Upper lobe of left lung (tissue), 6 donors: ENCODE results near the gene SV2C. TPM values are rescaled to one million over a fixed set of nuclear protein-coding genes. Genes with fewer than 3 reads are reported as not detected.

ENCODE experiments used
- ATAC-seq, 2 donors: fragments of 200-7000 bp; cut with Tn5 transposase; one replicate each; pipeline ENCODE4 v1.9.1; 2022; ENCODE audit warnings: mild to moderate bottlenecking in 2 of 2, moderate library complexity in 2 of 2; ENCODE audit not compliant: low FRiP score in 2 of 2
- DNase-seq, 2 donors: peaks; one replicate each; pipeline ENCODE4 v3.0.0-alpha.2; 2019 to 2020
- H3K27ac ChIP-seq, 4 donors: fragments of 200-600 bp; sonication (generic); one replicate each; pipeline ENCODE4 v1.5.1; 2016 to 2019
- H3K27me3 ChIP-seq, 4 donors: fragments of 200-600 bp; sonication (generic); one replicate each; pipeline ENCODE4 v1.5.1; 2017 to 2019
- H3K36me3 ChIP-seq, 4 donors: fragments of 200-600 bp; sonication (generic); one replicate each; pipeline ENCODE4 v1.5.1; 2016 to 2019
- H3K4me1 ChIP-seq, 4 donors: fragments of 200-600 bp; sonication (generic); one replicate each; pipeline ENCODE4 v1.5.1; 2018 to 2019
- H3K4me3 ChIP-seq, 4 donors: fragments of 200-600 bp; sonication (generic); one replicate each; pipeline ENCODE4 v1.5.1; 2017 to 2019; ENCODE audit warnings: mild to moderate bottlenecking in 2 of 4, moderate library complexity in 1 of 4
- H3K9me3 ChIP-seq, 4 donors: fragments of 200-600 bp; sonication (generic); one replicate each; pipeline ENCODE4 v1.5.1; 2018 to 2019
- CTCF ChIP-seq, 6 experiments: fragments of 450-650 bp in 4 of 6; fragments of 200-600 bp in 2 of 6; sonication (generic) in 2 of 6; IDR thresholded peaks; one replicate each; pipeline ENCODE4 v1.5.1; 2016 to 2019; ENCODE audit warnings: antibody characterized with exemption in 6 of 6
- EP300 ChIP-seq, 4 donors: sonication (generic); formaldehyde crosslinking; IDR thresholded peaks; one replicate each; pipeline ENCODE4 v1.5.1; 2017; ENCODE audit warnings: antibody characterized with exemption in 4 of 4, control low read depth in 2 of 4
- POLR2A ChIP-seq, 4 donors: fragments of 450-650 bp; IDR thresholded peaks; one replicate each; pipeline ENCODE4 v1.5.1; 2016 to 2017; ENCODE audit warnings: antibody characterized with exemption in 4 of 4, mild to moderate bottlenecking in 2 of 4
- POLR2AphosphoS5 ChIP-seq, 2 donors: sonication (generic); formaldehyde crosslinking; IDR thresholded peaks; one replicate each; pipeline ENCODE4 v1.5.1; 2017; ENCODE audit warnings: antibody characterized with exemption in 2 of 2
- WGBS, 2 donors: methylation state at CpG; one replicate each; pipeline ENCODE4 v1.1.5; 2017 to 2018; 5-methylcytosine and 5-hydroxymethylcytosine counted together
- total RNA-seq, 6 donors: library from RNA; depleted of rRNA in 4 of 6; stranded (reverse); fragments of >200 nt in 4 of 6; gene quantifications; one replicate each; pipeline versions ENCODE4 v1.1.0 to v1.2.1, GENCODE V29; 2016 to 2021
- donor health status: DM: no; HTN: no; CAD: no; lungs with moderate emphysema.
- donor health status: DM: no; HTN: yes; CAD: no; lungs with severe emphysema.

Gene SV2C
- total RNA-seq, 6 donors from 2014 or later = 0.15 to 0.51 (median 0.21) TPM; not detected in 2

DNA sequence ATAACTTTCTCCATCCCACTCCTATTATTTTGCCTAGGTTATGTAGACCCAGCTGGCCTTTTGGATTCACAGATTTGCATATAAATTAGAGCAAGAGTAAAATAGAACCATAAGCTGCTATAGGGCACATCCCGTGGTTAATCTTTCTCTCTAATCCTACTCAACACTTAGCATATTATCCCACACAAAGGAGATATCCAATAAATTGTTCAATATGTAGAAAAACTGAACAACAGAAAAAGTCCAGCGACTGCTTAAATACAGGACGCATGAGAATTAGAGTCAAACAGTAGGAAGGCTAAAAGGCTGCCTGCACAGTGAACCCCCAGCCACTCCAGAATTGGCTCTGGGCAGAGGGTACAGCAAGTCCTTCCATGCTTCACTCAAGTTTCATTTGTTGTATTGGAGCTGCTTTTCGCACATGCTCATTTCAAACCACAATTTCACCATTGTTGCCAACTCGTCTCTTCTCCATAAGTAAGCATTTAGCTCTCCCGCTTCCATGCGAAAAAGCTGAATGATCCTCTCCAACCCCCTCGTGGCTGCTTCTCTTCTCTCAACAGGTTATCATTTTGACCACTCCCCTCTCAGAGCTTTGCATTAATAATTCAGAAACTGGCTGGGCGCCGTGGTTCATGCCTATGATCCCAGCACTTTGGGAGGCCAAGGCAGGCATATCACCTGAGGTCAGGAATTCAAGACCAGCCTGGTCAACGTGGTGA, 305.8 kb downstream of the SV2C start:
- Histone ChIP-seq H3K9me3 (no peaks in the 10 kb centered on the region), H3K4me1 (peaks cover 0 to 11% (median 6%) of the 10 kb centered on the region in 4 donors), H3K27ac (no peak overlapping the region), H3K4me3 (no peak overlapping the region), H3K36me3 (no peaks in the 10 kb centered on the region), H3K27me3 (no peaks in the 10 kb centered on the region)
- no peak for ATAC-seq
- WGBS, 2 donors = 89% methylated on average over 11 of the region's 11 CpGs
- TF ChIP-seq EP300 (IDR thresholded peaks at IDR 0.05) (no peak), CTCF (IDR thresholded peaks at IDR 0.05) (no peak), POLR2AphosphoS5 (IDR thresholded peaks at IDR 0.05) (no peak), POLR2A (IDR thresholded peaks at IDR 0.05) (no peak)
- DNase-seq = no peak

GRCh38 chr5:76389513-76390154, 306.5 kb downstream of the SV2C start:
- H3K4me3 ChIP-seq = no peak overlapping the region
- H3K9me3 ChIP-seq = no peaks in the 10 kb centered on the region
- H3K27ac ChIP-seq = no peak overlapping the region
- no peak for TF ChIP-seq EP300 (IDR thresholded peaks at IDR 0.05)
- TF ChIP-seq CTCF (IDR thresholded peaks at IDR 0.05) = no peak
- TF ChIP-seq POLR2AphosphoS5 (IDR thresholded peaks at IDR 0.05) = no peak
- no peak for TF ChIP-seq POLR2A (IDR thresholded peaks at IDR 0.05)
- peaks cover 0 to 7% (median 6%) of the 10 kb centered on the region in 4 donors for H3K4me1 ChIP-seq
- DNase-seq (no peak), ATAC-seq (no peak)
- 85 to 88% methylated on average over 13 of the region's 13 CpGs for WGBS, 2 donors
- H3K27me3 ChIP-seq = no peaks in the 10 kb centered on the region
- H3K36me3 ChIP-seq = no peaks in the 10 kb centered on the region

DNA sequence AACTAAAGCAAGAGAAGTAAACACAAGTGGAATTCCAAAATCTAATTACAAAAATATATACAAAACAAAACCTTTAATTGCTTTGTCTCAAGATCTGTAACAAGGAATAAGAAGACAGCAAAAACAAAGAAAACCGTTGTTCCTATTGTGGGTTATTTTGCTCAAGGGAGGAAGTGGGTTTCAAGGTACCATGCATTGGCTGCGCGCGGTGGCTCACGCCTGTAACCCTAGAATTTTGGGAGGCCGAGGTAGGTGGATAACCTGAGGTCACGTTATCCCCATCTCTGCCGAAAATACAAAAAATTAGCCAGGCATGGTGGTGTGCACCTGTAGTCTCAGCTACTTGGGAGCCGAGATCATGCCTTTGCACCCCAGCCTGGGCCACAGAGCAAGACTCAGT, 307.8 kb downstream of the SV2C start:
- H3K27me3 ChIP-seq = no peaks in the 10 kb centered on the region
- no peak overlapping the region for H3K27ac ChIP-seq
- H3K4me3 ChIP-seq = no peak overlapping the region
- ATAC-seq = no peak
- H3K4me1 ChIP-seq = peaks cover 0 to 5% (median 2%) of the 10 kb centered on the region in 4 donors
- TF ChIP-seq POLR2A (IDR thresholded peaks at IDR 0.05) = no peak
- no peak for TF ChIP-seq POLR2AphosphoS5 (IDR thresholded peaks at IDR 0.05)
- TF ChIP-seq CTCF (IDR thresholded peaks at IDR 0.05) = no peak
- TF ChIP-seq EP300 (IDR thresholded peaks at IDR 0.05) = no peak
- no peaks in the 10 kb centered on the region for H3K36me3 ChIP-seq
- DNase-seq = no peak
- H3K9me3 ChIP-seq = no peaks in the 10 kb centered on the region
- 73 to 81% methylated on average over 9 of the region's 9 CpGs for WGBS, 2 donors

DNA sequence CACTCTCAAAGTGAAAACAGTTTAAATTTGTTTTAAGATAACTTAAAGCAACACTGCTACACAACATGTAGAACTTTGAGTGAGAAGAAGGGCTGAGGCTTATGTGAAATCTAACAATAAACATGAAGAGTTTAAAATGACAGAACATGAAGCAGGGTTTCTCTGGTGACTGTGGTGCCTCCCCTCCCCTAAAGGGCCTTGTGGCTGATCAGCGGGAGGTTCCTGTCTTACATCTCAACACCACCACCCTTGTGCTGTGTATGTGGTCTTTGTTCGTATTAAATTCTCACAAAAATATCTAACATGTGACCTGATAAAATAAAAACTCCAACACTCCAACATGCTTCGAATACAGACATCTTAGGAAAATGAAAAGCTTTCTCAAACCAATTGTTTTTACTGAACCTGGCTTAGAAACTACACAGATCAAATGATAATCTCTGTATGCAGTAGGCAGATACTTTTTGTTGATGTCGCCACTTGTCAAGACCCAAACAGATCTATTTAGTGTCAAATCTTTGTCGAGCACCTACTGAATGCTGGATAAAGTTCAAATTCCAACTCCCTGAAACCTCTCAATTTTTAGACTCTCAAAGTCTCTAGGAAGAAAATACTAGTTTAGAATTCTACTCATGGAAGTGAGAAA, 310.0 kb downstream of the SV2C start:
- DNase-seq (no peak), ATAC-seq (no peak)
- H3K4me3 ChIP-seq = no peak overlapping the region
- H3K4me1 ChIP-seq = no peaks in the 10 kb centered on the region
- H3K36me3 ChIP-seq = no peaks in the 10 kb centered on the region
- H3K9me3 ChIP-seq = no peaks in the 10 kb centered on the region
- no peak overlapping the region for H3K27ac ChIP-seq
- 76 to 81% methylated on average over 5 of the region's 5 CpGs for WGBS, 2 donors
- H3K27me3 ChIP-seq = no peaks in the 10 kb centered on the region
- TF ChIP-seq POLR2AphosphoS5 (IDR thresholded peaks at IDR 0.05) = no peak
- no peak for TF ChIP-seq CTCF (IDR thresholded peaks at IDR 0.05)
- TF ChIP-seq EP300 (IDR thresholded peaks at IDR 0.05) = no peak
- no peak for TF ChIP-seq POLR2A (IDR thresholded peaks at IDR 0.05)
